Vagina (tissue), 2 donors: Measurements from ENCODE around the gene MIGA2. TPM values are rescaled to one million over a fixed set of nuclear protein-coding genes. Genes with fewer than 3 reads are reported as not detected.
"Not testable (repeated sequence)": the region's sequence is repeated elsewhere in the genome, so short reads cannot be mapped to it uniquely, and the experiment has no call there.

Experiments
- DNase-seq, 2 donors: peaks; one replicate each; pipeline ENCODE4 v3.0.0-alpha.2; 2017; ENCODE audit errors: extremely low spot score in 2 of 2
- H3K27ac ChIP-seq: fragments of 200-600 bp; sonication (generic); one replicate; pipeline ENCODE4 v1.5.1; 2019
- H3K27me3 ChIP-seq: fragments of 200-600 bp; sonication (generic); one replicate; pipeline ENCODE4 v1.5.1; 2019
- H3K36me3 ChIP-seq, 2 donors: fragments of 200-600 bp; sonication (generic); one replicate each; pipeline ENCODE4 v1.5.1; 2017 to 2019
- H3K4me1 ChIP-seq: fragments of 200-600 bp; sonication (generic); one replicate; pipeline ENCODE4 v1.5.1; 2019
- H3K4me3 ChIP-seq, 2 donors: fragments of 200-600 bp; sonication (generic); 1 replicate in 1 of 2; 2 replicates in 1 of 2; pipeline ENCODE4 v1.5.1; 2016 to 2019
- H3K9me3 ChIP-seq: fragments of 200-600 bp; sonication (generic); one replicate; pipeline ENCODE4 v1.5.1; 2019
- POLR2A ChIP-seq, 2 donors: fragments of 450-650 bp; IDR thresholded peaks; one replicate each; pipeline ENCODE4 v1.6.1; 2017; ENCODE audit warnings: antibody characterized with exemption in 2 of 2, mild to moderate bottlenecking in 2 of 2, moderate library complexity in 2 of 2
- POLR2AphosphoS5 ChIP-seq, 2 donors: sonication (generic); formaldehyde crosslinking; IDR thresholded peaks; one replicate each; pipeline ENCODE4 v1.9.0; 2017; ENCODE audit warnings: antibody characterized with exemption in 2 of 2, mild to moderate bottlenecking in 2 of 2, low read depth in 1 of 2; ENCODE audit not compliant: insufficient read depth in 1 of 2
- intact Hi-C: fragments of 100-400 bp; cut with DNase I; formaldehyde crosslinking; loops from one replicate; pipeline ENCODE4 v1.15.1; 2023
- total RNA-seq: library from RNA; depleted of rRNA; stranded (reverse); fragments of >200 nt; gene quantifications from one replicate; pipeline ENCODE4 v1.2.3, GENCODE V29; 2016
- TF ChIP-seq, protein P1 (sequence below), 3 experiments: fragments of 450-650 bp in 2 of 3; fragments of 200-600 bp in 1 of 3; sonication (generic) in 1 of 3; IDR thresholded peaks; one replicate each; pipeline ENCODE4 v1.5.1; 2017 to 2019; ENCODE audit warnings: antibody characterized with exemption in 3 of 3, mild to moderate bottlenecking in 2 of 3, moderate library complexity in 2 of 3

Gene MIGA2
- total RNA-seq, 1 donor from 2014 or later, result 35.1 TPM

DNA sequence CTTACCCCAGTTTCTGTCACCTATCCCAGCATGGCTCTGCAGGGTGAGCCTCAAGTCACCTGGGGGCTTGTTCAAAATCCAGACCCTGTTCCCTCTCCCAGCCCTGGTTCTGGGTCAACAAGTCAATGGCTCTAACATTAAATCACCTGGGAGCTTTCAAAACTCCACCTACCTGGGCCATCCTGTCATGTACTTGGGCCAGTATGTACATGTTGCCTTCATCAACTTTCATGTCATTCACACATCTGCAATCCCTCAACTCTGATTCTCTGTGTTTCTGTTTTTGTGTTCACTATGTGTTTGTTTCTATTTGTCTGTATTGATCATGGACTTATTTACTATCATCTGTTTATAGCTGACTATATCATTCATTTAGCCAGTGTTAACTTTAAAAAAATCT lies 6.2 kb upstream of the MIGA2 start:
- DNase-seq, result no peak
- intact Hi-C loops, result no loop called here
- TF ChIP-seq, protein P1, sequence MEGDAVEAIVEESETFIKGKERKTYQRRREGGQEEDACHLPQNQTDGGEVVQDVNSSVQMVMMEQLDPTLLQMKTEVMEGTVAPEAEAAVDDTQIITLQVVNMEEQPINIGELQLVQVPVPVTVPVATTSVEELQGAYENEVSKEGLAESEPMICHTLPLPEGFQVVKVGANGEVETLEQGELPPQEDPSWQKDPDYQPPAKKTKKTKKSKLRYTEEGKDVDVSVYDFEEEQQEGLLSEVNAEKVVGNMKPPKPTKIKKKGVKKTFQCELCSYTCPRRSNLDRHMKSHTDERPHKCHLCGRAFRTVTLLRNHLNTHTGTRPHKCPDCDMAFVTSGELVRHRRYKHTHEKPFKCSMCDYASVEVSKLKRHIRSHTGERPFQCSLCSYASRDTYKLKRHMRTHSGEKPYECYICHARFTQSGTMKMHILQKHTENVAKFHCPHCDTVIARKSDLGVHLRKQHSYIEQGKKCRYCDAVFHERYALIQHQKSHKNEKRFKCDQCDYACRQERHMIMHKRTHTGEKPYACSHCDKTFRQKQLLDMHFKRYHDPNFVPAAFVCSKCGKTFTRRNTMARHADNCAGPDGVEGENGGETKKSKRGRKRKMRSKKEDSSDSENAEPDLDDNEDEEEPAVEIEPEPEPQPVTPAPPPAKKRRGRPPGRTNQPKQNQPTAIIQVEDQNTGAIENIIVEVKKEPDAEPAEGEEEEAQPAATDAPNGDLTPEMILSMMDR (IDR thresholded peaks at IDR 0.05), result no peak
- TF ChIP-seq POLR2AphosphoS5 (IDR thresholded peaks at IDR 0.05; ENCODE audit: insufficient read depth in 1 of 2, low read depth in 1 of 2) (no peak), POLR2A (IDR thresholded peaks at IDR 0.05) (no peak)
- peaks cover 24% of the 10 kb centered on the region for H3K4me1 ChIP-seq
- H3K9me3 ChIP-seq, result no peaks in the 10 kb centered on the region
- H3K4me3 ChIP-seq, result no peak overlapping the region
- H3K36me3 ChIP-seq, result no peaks in the 10 kb centered on the region
- no peaks in the 10 kb centered on the region for H3K27me3 ChIP-seq
- no peak overlapping the region for H3K27ac ChIP-seq

DNA sequence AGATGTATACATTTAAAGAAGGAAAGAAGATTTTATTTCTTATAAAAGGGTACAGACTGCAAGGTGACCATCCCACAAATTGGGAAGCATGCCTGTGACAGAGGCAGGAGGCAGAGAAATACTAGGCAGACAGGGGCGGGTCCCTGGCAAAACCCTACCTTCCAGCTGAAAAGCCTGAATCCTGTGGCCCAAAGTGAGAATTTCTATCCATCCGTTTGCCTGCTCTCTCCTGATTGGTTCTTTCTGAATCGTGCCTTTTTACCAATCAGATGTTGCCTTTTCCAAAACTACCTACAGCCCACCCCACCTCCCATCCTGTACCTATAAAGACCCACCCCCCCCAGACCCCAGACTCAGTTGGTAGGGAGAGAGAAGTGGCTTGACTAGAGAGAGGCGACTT lies 4.9 kb upstream of the MIGA2 start:
- no peak for TF ChIP-seq POLR2AphosphoS5 (IDR thresholded peaks at IDR 0.05; ENCODE audit: insufficient read depth in 1 of 2, low read depth in 1 of 2)
- Histone ChIP-seq H3K9me3 (no peaks in the 10 kb centered on the region), H3K4me1 (peaks cover 17% of the 10 kb centered on the region), H3K36me3 (no peaks in the 10 kb centered on the region), H3K27me3 (no peaks in the 10 kb centered on the region), H3K27ac (no peak overlapping the region), H3K4me3 (no peak overlapping the region)
- no peak for DNase-seq
- intact Hi-C loops, result no loop called here

DNA sequence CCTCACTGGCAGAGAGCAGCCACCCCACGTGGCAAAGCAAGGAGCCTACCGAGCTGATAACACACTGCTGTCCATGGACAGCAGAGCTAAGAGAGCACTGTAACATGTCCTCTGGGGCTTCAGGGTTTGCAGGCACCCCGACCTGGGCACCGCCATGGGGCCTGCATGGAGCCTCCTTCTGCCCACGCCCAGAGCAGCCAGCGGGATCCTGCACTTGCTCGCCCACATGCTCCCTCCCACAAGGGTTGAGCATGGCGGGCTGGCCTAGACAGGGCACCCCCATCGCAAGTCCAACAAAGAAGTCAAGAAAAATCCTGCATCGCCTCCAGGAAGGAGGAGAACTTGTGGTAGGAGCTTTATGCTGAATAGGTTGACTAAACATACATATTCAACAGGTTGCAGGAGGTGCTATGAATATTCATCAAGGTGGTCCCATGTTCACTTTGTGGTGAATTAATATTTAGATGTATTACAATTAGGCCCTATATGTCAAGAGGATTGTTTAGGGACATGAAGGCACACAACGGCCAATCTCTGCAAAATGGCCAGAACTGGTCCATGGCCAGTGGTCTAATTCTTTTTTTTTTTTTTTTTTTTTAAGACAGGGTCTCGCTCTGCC lies 3.8 kb upstream of the MIGA2 start:
- H3K36me3 ChIP-seq, result no peaks in the 10 kb centered on the region
- no peak overlapping the region for H3K27ac ChIP-seq
- H3K9me3 ChIP-seq, result no peaks in the 10 kb centered on the region
- intact Hi-C loops, result no loop called here
- no peak overlapping the region for H3K4me3 ChIP-seq
- DNase-seq, result no peak
- H3K27me3 ChIP-seq, result no peaks in the 10 kb centered on the region
- H3K4me1 ChIP-seq, result peaks cover 14% of the 10 kb centered on the region
- TF ChIP-seq POLR2A (IDR thresholded peaks at IDR 0.05) (no peak), POLR2AphosphoS5 (IDR thresholded peaks at IDR 0.05; ENCODE audit: insufficient read depth in 1 of 2, low read depth in 1 of 2) (no peak)
- TF ChIP-seq, protein P1 (IDR thresholded peaks at IDR 0.05), result no peak

DNA sequence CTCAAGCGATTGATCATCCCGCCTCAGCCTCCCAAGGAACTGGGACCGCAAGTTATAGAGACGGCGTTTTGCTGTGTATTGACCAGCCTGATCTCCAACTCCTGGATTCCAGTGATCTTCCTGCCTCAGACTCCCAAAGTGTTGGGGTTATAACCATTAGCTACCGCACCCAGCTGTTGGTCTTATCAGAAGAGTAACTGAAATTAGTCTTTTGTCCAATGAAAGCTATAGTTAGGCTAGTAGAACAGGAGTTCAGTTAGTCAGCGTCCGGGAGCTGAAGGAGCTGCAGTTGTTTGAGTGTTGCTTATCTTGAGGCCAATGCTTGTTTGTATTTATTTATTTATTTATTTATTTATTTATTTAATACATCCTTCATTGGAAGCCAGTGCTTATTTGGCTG lies 3.2 kb upstream of the MIGA2 start:
- Histone ChIP-seq H3K27ac (no peak overlapping the region), H3K4me3 (no peak overlapping the region), H3K36me3 (no peaks in the 10 kb centered on the region), H3K9me3 (no peaks in the 10 kb centered on the region), H3K4me1 (peaks cover 19% of the 10 kb centered on the region), H3K27me3 (no peaks in the 10 kb centered on the region)
- TF ChIP-seq, protein P1 (IDR thresholded peaks at IDR 0.05), result no peak
- TF ChIP-seq POLR2AphosphoS5 (IDR thresholded peaks at IDR 0.05; ENCODE audit: insufficient read depth in 1 of 2, low read depth in 1 of 2), result no peak
- no peak for TF ChIP-seq POLR2A (IDR thresholded peaks at IDR 0.05)
- no peak for DNase-seq
- intact Hi-C loops, result no loop called here

DNA sequence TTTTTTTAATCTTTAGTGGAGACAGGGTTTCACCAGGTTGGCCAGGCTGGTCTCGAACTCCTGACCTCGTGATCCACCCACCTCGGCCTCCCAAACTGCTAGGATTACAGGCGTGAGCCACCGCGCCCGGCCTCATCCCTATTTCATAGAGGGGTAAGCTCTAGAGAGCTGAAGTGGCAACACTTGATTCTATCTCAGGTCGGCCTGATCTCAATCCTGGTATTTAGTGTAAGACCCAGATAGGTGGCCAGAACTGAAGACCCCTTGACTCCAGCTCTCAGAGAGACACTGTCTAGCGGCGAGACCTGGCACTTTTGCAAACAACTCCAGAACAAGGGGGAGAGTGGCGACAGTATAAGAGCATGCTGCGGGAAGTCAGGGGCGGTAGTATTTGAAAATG lies 588 bp upstream of the MIGA2 start:
- Histone ChIP-seq H3K4me3 (peak overlapping the region; percentile 76 to 99), H3K27ac (peak overlapping the region; percentile 89), H3K4me1 (peaks cover 29% of the 10 kb centered on the region)
- DNase-seq, H3K9me3 ChIP-seq, intact Hi-C loops, H3K36me3 ChIP-seq, H3K27me3 ChIP-seq: not testable (repeated sequence)

DNA sequence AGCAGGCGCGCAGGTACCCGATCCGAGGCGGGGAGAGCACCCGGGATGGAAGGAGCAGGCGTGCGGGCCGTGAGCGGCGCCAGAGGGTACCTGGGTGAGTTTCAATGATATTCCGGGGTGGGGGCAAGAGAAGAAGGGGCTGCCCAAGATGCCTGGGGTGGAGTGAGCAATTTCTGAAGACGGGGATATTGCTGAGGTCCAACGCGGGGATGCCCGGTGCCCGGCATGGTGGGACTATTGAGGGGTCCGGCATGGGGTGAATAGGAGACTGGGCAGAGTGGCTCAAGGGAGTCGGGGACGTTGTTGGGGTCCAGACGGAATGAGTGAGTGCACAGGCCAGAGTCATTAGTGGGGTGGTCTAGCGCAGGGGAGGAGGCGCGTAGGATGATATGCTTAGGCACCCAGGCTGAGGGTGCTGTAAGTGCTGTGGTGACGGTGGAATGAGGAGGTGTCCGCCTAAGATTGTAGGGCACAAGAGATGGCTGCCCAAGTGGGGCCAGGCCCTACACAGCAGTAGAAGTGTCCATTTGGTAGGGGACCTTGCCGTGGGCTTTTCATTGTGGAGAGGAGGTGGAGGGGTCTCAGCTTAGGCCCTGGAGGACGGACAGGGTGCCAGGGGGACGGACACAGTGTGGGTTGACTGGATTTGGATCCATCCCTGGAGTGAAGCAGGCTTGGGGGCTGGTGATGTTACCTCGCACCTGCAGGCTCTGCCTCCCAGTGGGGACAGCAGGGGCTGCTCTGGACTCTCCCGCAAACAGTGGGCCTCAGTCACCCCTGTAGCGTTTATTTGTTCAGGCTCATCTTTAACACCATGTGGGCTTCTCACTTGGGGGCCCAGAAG lies 719 bp downstream of the MIGA2 start:
- Histone ChIP-seq H3K27ac (peak overlapping the region; percentile 89), H3K4me3 (peak overlapping the region; percentile 76 to 99), H3K9me3 (no peaks in the 10 kb centered on the region), H3K4me1 (peaks cover 29% of the 10 kb centered on the region), H3K27me3 (no peaks in the 10 kb centered on the region), H3K36me3 (peaks cover 0 to 17% of the 10 kb centered on the region in 2 donors)
- TF ChIP-seq POLR2A (IDR thresholded peaks at IDR 0.05), result no peak
- TF ChIP-seq, protein P1 (IDR thresholded peaks at IDR 0.05), result no peak
- TF ChIP-seq POLR2AphosphoS5 (IDR thresholded peaks at IDR 0.05; ENCODE audit: insufficient read depth in 1 of 2, low read depth in 1 of 2), result no peak
- intact Hi-C loops, result no loop called here
- DNase-seq, result no peak
